HepG2 (cell line): Measurements from ENCODE around the gene NOVA2. TPM values are rescaled to one million over a fixed set of nuclear protein-coding genes. Genes with fewer than 3 reads are reported as not detected.

ENCODE experiments used
- ATAC-seq: fragments of 200-7000 bp; cut with Tn5 transposase; 3 replicates; pipeline ENCODE4 v1.9.1; 2020; ENCODE audit warnings: mild to moderate bottlenecking, moderate library complexity
- BruUV-seq: library from RNA; stranded (reverse); fragments of 400-500 nt; replicated peaks from 2 replicates; lab custom pipeline; 2021; lab: Mats Ljungman, UMichigan
- CTCF ChIA-PET: fragments of 300-600 bp; formaldehyde crosslinking; extraction: SDS; loops from one replicate; lab custom pipeline; 2021; ENCODE audit warnings: low total read pairs, inconsistent platforms, low intra/inter-chr PET ratio; lab: Yijun Ruan, JAX
- POLR2A ChIA-PET: fragments of 350-600 bp; sonication (Branson Sonifier 250); formaldehyde crosslinking; loops from one replicate; lab custom pipeline; 2020; ENCODE audit warnings: antibody characterized with exemption, inconsistent platforms; lab: Yijun Ruan, JAX
- DNase-seq: peaks from one replicate; pipeline ENCODE4 v3.0.0-alpha.2; 2015; ENCODE audit warnings: low spot score
- FAIRE-seq: peaks from 3 replicates; lab custom pipeline; 2011; peaks lifted over from hg19 to GRCh38; lab: Jason Lieb, UNC
- H2AFZ ChIP-seq: one replicate; pipeline ENCODE4 v1.6.1; 2011; ENCODE audit warnings: low read length, inconsistent platforms
- H3K27ac ChIP-seq: fragments of 300-600 bp; 3 replicates; pipeline ENCODE4 v1.8.0; 2011; ENCODE audit warnings: mixed run types, mild to moderate bottlenecking, mixed read lengths, low read length, inconsistent platforms; ENCODE audit not compliant: insufficient read depth; ENCODE audit errors: extremely low read length
- H3K27me3 ChIP-seq, 2 experiments: fragments of 200-600 bp in 1 of 2; 2 replicates in 1 of 2; 3 replicates in 1 of 2; pipeline versions ENCODE4 v1.6.0 to v1.8.0; 2011; ENCODE audit warnings: low read length in 2 of 2, mild to moderate bottlenecking in 2 of 2, moderate library complexity in 2 of 2, inconsistent platforms in 1 of 2; ENCODE audit not compliant: insufficient read depth in 2 of 2, control insufficient read depth in 1 of 2
- H3K36me3 ChIP-seq, 2 experiments: fragments of 200-600 bp in 1 of 2; replicated peaks in 1 of 2; 2 replicates in 1 of 2; 3 replicates in 1 of 2; pipeline versions ENCODE4 v1.5.1 to v1.8.0; 2011; ENCODE audit warnings: low read length in 2 of 2, inconsistent platforms in 1 of 2; ENCODE audit not compliant: insufficient read depth in 2 of 2, control insufficient read depth in 1 of 2
- H3K4me1 ChIP-seq: 2 replicates; pipeline ENCODE4 v1.5.1; 2012; ENCODE audit warnings: low read length, inconsistent platforms; ENCODE audit not compliant: insufficient read depth
- H3K4me2 ChIP-seq: 2 replicates; pipeline ENCODE4 v1.6.0; 2011; ENCODE audit warnings: low read depth, low read length, inconsistent platforms
- H3K4me3 ChIP-seq, 3 experiments: fragments of 200-600 bp in 1 of 3; sonication (generic), shearing (Covaris generic) in 1 of 3; replicated peaks in 1 of 3; 2 replicates each; pipeline ENCODE4 v1.5.1; 2011 to 2016; ENCODE audit warnings: low read length in 3 of 3, inconsistent platforms in 2 of 3, low read depth in 2 of 3, mild to moderate bottlenecking in 2 of 3, control low read depth in 1 of 3, mixed read lengths in 1 of 3; ENCODE audit not compliant: insufficient read depth in 1 of 3
- H3K79me2 ChIP-seq: one replicate; pipeline ENCODE4 v1.6.1; 2011; ENCODE audit warnings: low read length, inconsistent platforms; ENCODE audit not compliant: insufficient read depth
- H3K9ac ChIP-seq: 2 replicates; pipeline ENCODE4 v1.6.0; 2011; ENCODE audit warnings: mild to moderate bottlenecking, low read depth, low read length, inconsistent platforms; ENCODE audit not compliant: insufficient read depth
- H3K9me3 ChIP-seq: 2 replicates; pipeline ENCODE4 v1.5.1; 2012; ENCODE audit warnings: mild to moderate bottlenecking, low read length
- H4K20me1 ChIP-seq: 2 replicates; pipeline ENCODE4 v1.6.0; 2011; ENCODE audit warnings: inconsistent platforms, mild to moderate bottlenecking, low read length, moderate library complexity; ENCODE audit not compliant: insufficient read depth
- ARID4A ChIP-seq: sonication (generic); formaldehyde crosslinking; IDR thresholded peaks from 2 replicates; pipeline ENCODE4 v1.5.0; 2020; ENCODE audit warnings: mild to moderate bottlenecking, missing genetic modification reagents, borderline replicate concordance
- GMEB2 ChIP-seq: IDR thresholded peaks from 2 replicates; pipeline ENCODE4 v1.6.1; 2016; ENCODE audit warnings: missing biosample characterization, missing genetic modification reagents, low read depth
- MTF2 ChIP-seq: sonication (generic); formaldehyde crosslinking; IDR thresholded peaks from 2 replicates; pipeline ENCODE4 v1.5.0; 2020; ENCODE audit warnings: missing genetic modification reagents, borderline replicate concordance
- PBX2 ChIP-seq: IDR thresholded peaks from 2 replicates; pipeline ENCODE4 v1.6.1; 2016; ENCODE audit warnings: control low read depth
- ZNF629 ChIP-seq: sonication (generic); formaldehyde crosslinking; conservative IDR thresholded peaks from 2 replicates; pipeline ENCODE4 v1.5.0; 2020; ENCODE audit warnings: missing genetic modification reagents
- ZNF7 ChIP-seq: IDR thresholded peaks from 2 replicates; pipeline ENCODE4 v1.6.1; 2016; ENCODE audit warnings: missing biosample characterization, missing genetic modification reagents
- whole genome bisulfite sequencing: methylation state at CpG from one replicate; pipeline ENCODE4 v1.1.6; 2017; ENCODE audit warnings: low lambda C conversion rate; 5-methylcytosine and 5-hydroxymethylcytosine counted together
- in situ Hi-C: cut with HindIII; loops from 2 replicates; pipeline ENCODE4 v1.10.0; 2017; ENCODE audit warnings: low pct_unique_long_range_greater_than_20kb; ENCODE audit not compliant: extremely low pct_ligation_motif_present
- intact Hi-C: fragments of 100-400 bp; cut with micrococcal nuclease; formaldehyde crosslinking; loops from one replicate; pipeline ENCODE4 v1.10.0; 2022; ENCODE audit not compliant: unreplicated experiment
- polyA plus RNA-seq, 8 experiments: library from polyadenylated mRNA; depleted of rRNA in 3 of 8; stranded (reverse) in 7 of 8; unstranded in 1 of 8; fragments of >200 nt; fragmentation: Illumina TruSeq in 4 of 8; extraction: Trizol in 4 of 8; gene quantifications; 2 replicates each; pipeline versions ENCODE4 v1.2.1 to v1.2.3, GENCODE V29; 2011 to 2016; ENCODE audit warnings: low read depth in 4 of 8, missing spikeins in 1 of 8, mixed read lengths in 1 of 8; ENCODE audit not compliant: insufficient read depth in 1 of 8
- total RNA-seq, 5 experiments: library from RNA; depleted of rRNA; stranded (reverse); fragments of >200 nt; fragmentation: Illumina TruSeq; extraction: Trizol; gene quantifications; 2 replicates each; pipeline ENCODE4 v1.2.3, GENCODE V29; 2016; ENCODE audit warnings: low read depth in 1 of 5
- TF ChIP-seq, protein P1 (sequence below): sonication (generic); formaldehyde crosslinking; IDR thresholded peaks from 2 replicates; pipeline ENCODE4 v1.8.1; 2022; ENCODE audit warnings: low read depth, mild to moderate bottlenecking, missing genetic modification reagents
- TF ChIP-seq, protein P2 (sequence below): IDR thresholded peaks from 2 replicates; pipeline ENCODE4 v1.6.1; 2016; ENCODE audit warnings: mild to moderate bottlenecking

NOVA2 gene
- total and polyA plus RNA-seq, 2 of the 13 experiments (the other 11 are each of a cell fraction or from before 2014, with no cell fraction given): not detected

- Histone ChIP-seq H3K4me2 (peak overlapping the region; percentile 86), H3K36me3 (peaks cover 1 to 13% of the 10 kb centered on the region in 2 experiments; a peak in 3 of 5 replicates), H3K79me2 (peaks cover 17% of the 10 kb centered on the region), H3K9me3 (no peaks in the 10 kb centered on the region), H3K27ac (peak overlapping the region; percentile 90), H3K27me3 (peaks cover 0 to 3% of the 10 kb centered on the region in 2 experiments; a peak in 2 of 5 replicates), H2AFZ (no peak overlapping the region), H3K4me3 (peak overlapping the region; percentile 63 to 87 (median 83); a peak in 5 of 6 replicates), H3K9ac (peak overlapping the region; percentile 79), H3K4me1 (peaks cover 48% of the 10 kb centered on the region), H4K20me1 (no peaks in the 10 kb centered on the region)
- no TSS peak for BruUV-seq
- POLR2A ChIA-PET: interaction anchor here (2.2 to 3.4 kb wide), 3 partner anchors 15 to 37 kb away, joined by 13 to 24 read pairs (median 23); partner anchors contain the start of genes FOXA3, IRF2BP1 and SYMPK
- WGBS: 58% methylated on average over 21 of the region's 22 CpGs
- FAIRE-seq (peak; percentile 40), ATAC-seq (0 out of 3 replicates have a peak, but pooled peaks have one; percentile 4), DNase-seq (no peak)
- intact Hi-C loops: no loop called here
- in situ Hi-C loops: loop anchor here (10.0 kb wide), 1 partner anchor 174 kb away; no protein-coding TSS in a partner anchor
- CTCF ChIA-PET: interaction anchor here (0.8 kb wide), 1 partner anchor 84 kb away, joined by 3 read pairs; no protein-coding TSS in a partner anchor
- peak; percentile 83 for TF ChIP-seq ZNF629 (CRISPR knock-in tag)
- TF ChIP-seq ARID4A (CRISPR knock-in tag): peak; percentile 44; the same call in 1 of the 2 replicates
- TF ChIP-seq GMEB2 (CRISPR knock-in tag): no peak
- no peak for TF ChIP-seq PBX2 (CRISPR knock-in tag)
- 0 out of 2 replicates have a peak, but pooled peaks have one; percentile 45 for TF ChIP-seq MTF2 (CRISPR knock-in tag)
- peak; percentile 62; the same call in 1 of the 2 replicates for TF ChIP-seq ZNF7 (CRISPR knock-in tag)
- TF ChIP-seq, protein P1, sequence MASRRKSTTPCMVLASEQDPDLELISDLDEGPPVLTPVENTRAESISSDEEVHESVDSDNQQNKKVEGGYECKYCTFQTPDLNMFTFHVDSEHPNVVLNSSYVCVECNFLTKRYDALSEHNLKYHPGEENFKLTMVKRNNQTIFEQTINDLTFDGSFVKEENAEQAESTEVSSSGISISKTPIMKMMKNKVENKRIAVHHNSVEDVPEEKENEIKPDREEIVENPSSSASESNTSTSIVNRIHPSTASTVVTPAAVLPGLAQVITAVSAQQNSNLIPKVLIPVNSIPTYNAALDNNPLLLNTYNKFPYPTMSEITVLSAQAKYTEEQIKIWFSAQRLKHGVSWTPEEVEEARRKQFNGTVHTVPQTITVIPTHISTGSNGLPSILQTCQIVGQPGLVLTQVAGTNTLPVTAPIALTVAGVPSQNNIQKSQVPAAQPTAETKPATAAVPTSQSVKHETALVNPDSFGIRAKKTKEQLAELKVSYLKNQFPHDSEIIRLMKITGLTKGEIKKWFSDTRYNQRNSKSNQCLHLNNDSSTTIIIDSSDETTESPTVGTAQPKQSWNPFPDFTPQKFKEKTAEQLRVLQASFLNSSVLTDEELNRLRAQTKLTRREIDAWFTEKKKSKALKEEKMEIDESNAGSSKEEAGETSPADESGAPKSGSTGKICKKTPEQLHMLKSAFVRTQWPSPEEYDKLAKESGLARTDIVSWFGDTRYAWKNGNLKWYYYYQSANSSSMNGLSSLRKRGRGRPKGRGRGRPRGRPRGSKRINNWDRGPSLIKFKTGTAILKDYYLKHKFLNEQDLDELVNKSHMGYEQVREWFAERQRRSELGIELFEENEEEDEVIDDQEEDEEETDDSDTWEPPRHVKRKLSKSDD (CRISPR knock-in tag): 0 out of 2 replicates have a peak, but pooled peaks have one; percentile 8
- TF ChIP-seq, protein P2, sequence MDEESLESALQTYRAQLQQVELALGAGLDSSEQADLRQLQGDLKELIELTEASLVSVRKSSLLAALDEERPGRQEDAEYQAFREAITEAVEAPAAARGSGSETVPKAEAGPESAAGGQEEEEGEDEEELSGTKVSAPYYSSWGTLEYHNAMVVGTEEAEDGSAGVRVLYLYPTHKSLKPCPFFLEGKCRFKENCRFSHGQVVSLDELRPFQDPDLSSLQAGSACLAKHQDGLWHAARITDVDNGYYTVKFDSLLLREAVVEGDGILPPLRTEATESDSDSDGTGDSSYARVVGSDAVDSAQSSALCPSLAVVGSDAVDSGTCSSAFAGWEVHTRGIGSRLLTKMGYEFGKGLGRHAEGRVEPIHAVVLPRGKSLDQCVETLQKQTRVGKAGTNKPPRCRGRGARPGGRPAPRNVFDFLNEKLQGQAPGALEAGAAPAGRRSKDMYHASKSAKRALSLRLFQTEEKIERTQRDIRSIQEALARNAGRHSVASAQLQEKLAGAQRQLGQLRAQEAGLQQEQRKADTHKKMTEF (CRISPR knock-in tag): peak; percentile 27; the same call in 1 of the 2 replicates
Measured at GRCh38 chr19:45900738-45901431, 72.8 kb downstream of the NOVA2 start.
